Thymus (tissue), 11 donors: ENCODE results near the gene CIART. TPM values are rescaled to one million over a fixed set of nuclear protein-coding genes. Genes with fewer than 3 reads are reported as not detected.
A peak's percentile ranks its signal among the peaks of the same experiment; 100 is the strongest.

ENCODE experiments used
- DNase-seq, 9 donors: peaks; one replicate each; pipeline ENCODE4 v3.0.0-alpha.2; 2013; ENCODE audit warnings: low spot score in 9 of 9, low read depth in 6 of 9, missing footprints in 1 of 9
- H3K27ac ChIP-seq, 2 donors: one replicate each; pipeline ENCODE4 v1.5.1; 2013; ENCODE audit warnings: control low read depth in 1 of 2, low read depth in 1 of 2, low read length in 1 of 2, mild to moderate bottlenecking in 1 of 2, moderate library complexity in 1 of 2
- H3K27me3 ChIP-seq, 2 donors: one replicate each; pipeline ENCODE4 v1.5.1; 2013; ENCODE audit warnings: low read length in 1 of 2; ENCODE audit not compliant: control insufficient read depth in 2 of 2, insufficient read depth in 1 of 2
- H3K36me3 ChIP-seq, 2 donors: one replicate each; pipeline ENCODE4 v1.5.1; 2013; ENCODE audit warnings: low read length in 1 of 2, mild to moderate bottlenecking in 1 of 2, moderate library complexity in 1 of 2; ENCODE audit not compliant: control insufficient read depth in 2 of 2, insufficient read depth in 2 of 2
- H3K4me1 ChIP-seq, 2 donors: one replicate each; pipeline ENCODE4 v1.5.1; 2013; ENCODE audit warnings: low read length in 2 of 2; ENCODE audit not compliant: control insufficient read depth in 2 of 2, insufficient read depth in 2 of 2
- H3K4me3 ChIP-seq, 2 donors: one replicate each; pipeline ENCODE4 v1.5.1; 2013; ENCODE audit warnings: low read length in 2 of 2, control low read depth in 1 of 2, mild to moderate bottlenecking in 1 of 2
- H3K9me3 ChIP-seq, 2 donors: one replicate each; pipeline ENCODE4 v1.5.1; 2013; ENCODE audit warnings: low read length in 1 of 2, mild to moderate bottlenecking in 1 of 2; ENCODE audit not compliant: control insufficient read depth in 2 of 2, insufficient read depth in 1 of 2
- WGBS: extraction: QIAGEN DNeasy Blood & Tissue Kit; methylation state at CpG from one replicate; pipeline ENCODE4 v1.1.7; 2013; 5-methylcytosine and 5-hydroxymethylcytosine counted together
- polyA plus RNA-seq: library from polyadenylated mRNA; stranded (reverse); fragments of 200-250 nt; gene quantifications from one replicate; pipeline ENCODE4 v1.2.3, GENCODE V29; 2013
- total RNA-seq: library from RNA; stranded (reverse); fragments of 120-200 nt; gene quantifications from one replicate; pipeline ENCODE4 v1.2.4, GENCODE V29; 2013
- donor health status: healthy.

CIART gene
- total and polyA plus RNA-seq, 2 donors: 3.1 to 3.4 TPM

GRCh38 chr1:150271291-150271959 is 10.9 kb upstream of the CIART start:
- Histone ChIP-seq H3K27ac (no peak overlapping the region), H3K4me1 (peaks cover 8 to 27% of the 10 kb centered on the region in 2 donors)

GRCh38 chr1:150273311-150273710 is 9.0 kb upstream of the CIART start:
- Histone ChIP-seq H3K9me3 (no peaks in the 10 kb centered on the region), H3K36me3 (no peaks in the 10 kb centered on the region), H3K4me1 (peaks cover 0 to 14% of the 10 kb centered on the region in 2 donors), H3K27me3 (peaks cover 0 to 2% of the 10 kb centered on the region in 2 donors), H3K4me3 (no peak overlapping the region), H3K27ac (peak overlapping the region in 1 of 2 donors; percentile 44)
- DNase-seq: no peak
- 97% methylated on average over 1 of the region's 1 CpG for WGBS

More at GRCh38 chr1:150271291-150271959, 10.9 kb upstream of the CIART start:
- 96% methylated on average over 7 of the region's 7 CpGs for WGBS
- Histone ChIP-seq H3K9me3 (no peaks in the 10 kb centered on the region), H3K36me3 (peaks cover 9% of the 10 kb centered on the region in 2 donors), H3K27me3 (no peaks in the 10 kb centered on the region), H3K4me3 (no peak overlapping the region)
- DNase-seq: no peak

- Histone ChIP-seq H3K27ac (no peak overlapping the region), H3K4me3 (no peak overlapping the region), H3K27me3 (peaks cover 19 to 56% of the 10 kb centered on the region in 2 donors), H3K36me3 (no peaks in the 10 kb centered on the region), H3K9me3 (peaks cover 3 to 12% of the 10 kb centered on the region in 2 donors), H3K4me1 (peaks cover 8 to 23% of the 10 kb centered on the region in 2 donors)
- WGBS: 97% methylated on average over 6 of the region's 6 CpGs
- no peak for DNase-seq
Observed at GRCh38 chr1:150280138-150280707, 2.1 kb upstream of the CIART start.

GRCh38 chr1:150281221-150281757 is 1.1 kb upstream of the CIART start:
- peak overlapping the region; percentile 44 to 51 for H3K4me3 ChIP-seq
- WGBS: 3% methylated on average over 15 of the region's 15 CpGs

GRCh38 chr1:150282558-150282958 is 204 bp downstream of the CIART start:
- Histone ChIP-seq H3K4me1 (peaks cover 8 to 23% of the 10 kb centered on the region in 2 donors), H3K9me3 (peaks cover 3 to 12% of the 10 kb centered on the region in 2 donors), H3K36me3 (no peaks in the 10 kb centered on the region), H3K27me3 (peaks cover 21 to 66% of the 10 kb centered on the region in 2 donors), H3K4me3 (peak overlapping the region; percentile 13 to 51), H3K27ac (no peak overlapping the region)
- DNase-seq: no peak
- 14% methylated on average over 21 of the region's 21 CpGs for WGBS

More at GRCh38 chr1:150281221-150281757, 1.1 kb upstream of the CIART start:
- DNase-seq: peak in 4 of 9 donors; percentile 31 to 68 (median 39)
- Histone ChIP-seq H3K27ac (peak overlapping the region; percentile 1 to 70), H3K36me3 (no peaks in the 10 kb centered on the region), H3K9me3 (peaks cover 3 to 12% of the 10 kb centered on the region in 2 donors), H3K27me3 (peaks cover 21 to 61% of the 10 kb centered on the region in 2 donors), H3K4me1 (peaks cover 8 to 23% of the 10 kb centered on the region in 2 donors)

GRCh38 chr1:150283260-150283659 is 906 bp downstream of the CIART start:
- H3K27me3 ChIP-seq: peaks cover 21 to 64% of the 10 kb centered on the region in 2 donors
- 93% methylated on average over 12 of the region's 12 CpGs for WGBS
- H3K4me3 ChIP-seq: no peak overlapping the region
- peaks cover 3 to 12% of the 10 kb centered on the region in 2 donors for H3K9me3 ChIP-seq
- H3K36me3 ChIP-seq: no peaks in the 10 kb centered on the region
- no peak overlapping the region for H3K27ac ChIP-seq
- H3K4me1 ChIP-seq: peaks cover 8 to 23% of the 10 kb centered on the region in 2 donors
- DNase-seq: no peak

GRCh38 chr1:150288382-150288781 is 6.0 kb downstream of the CIART start:
- Histone ChIP-seq H3K27ac (no peak overlapping the region), H3K9me3 (no peaks in the 10 kb centered on the region), H3K27me3 (peaks cover 6 to 26% of the 10 kb centered on the region in 2 donors), H3K4me3 (no peak overlapping the region), H3K4me1 (peaks cover 1 to 2% of the 10 kb centered on the region in 2 donors), H3K36me3 (no peaks in the 10 kb centered on the region)
- WGBS: 96% methylated on average over 1 of the region's 1 CpG
- no peak for DNase-seq

- peaks cover 0 to 3% of the 10 kb centered on the region in 2 donors for H3K9me3 ChIP-seq
- no peaks in the 10 kb centered on the region for H3K36me3 ChIP-seq
- H3K27me3 ChIP-seq: peaks cover 6 to 21% of the 10 kb centered on the region in 2 donors
- no peak for DNase-seq
- 97% methylated on average over 4 of the region's 4 CpGs for WGBS
- no peak overlapping the region for H3K4me3 ChIP-seq
- H3K27ac ChIP-seq: no peak overlapping the region
- H3K4me1 ChIP-seq: peaks cover 2 to 5% of the 10 kb centered on the region in 2 donors
Observed at GRCh38 chr1:150288822-150289221, 6.5 kb downstream of the CIART start.
